ENCODE data around the gene SLC35E2B.
A peak's percentile ranks its signal among the peaks of the same experiment; 100 is the strongest.

The SLC35E2B gene

DNA sequence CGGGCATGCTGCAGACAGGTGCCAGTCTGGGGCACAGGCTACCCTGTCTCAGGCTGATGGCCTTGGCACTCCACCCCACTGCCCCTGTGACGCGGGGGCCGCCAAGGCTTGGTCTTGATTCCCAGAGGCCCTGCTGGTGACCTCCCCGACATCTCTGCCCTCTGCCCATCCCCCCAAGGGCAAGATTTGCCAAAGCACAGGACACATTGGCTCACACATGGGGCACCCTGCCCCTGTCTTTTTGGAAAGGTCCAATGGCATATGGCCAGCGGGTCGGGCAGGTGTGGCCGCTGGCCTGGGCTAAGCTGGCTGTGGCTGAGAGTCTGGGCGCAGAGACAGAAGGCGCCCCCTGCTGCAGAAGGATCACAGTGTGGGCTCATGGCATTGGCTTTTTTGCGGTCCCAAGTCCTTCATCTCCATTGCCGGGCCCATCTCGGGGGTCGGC lies 72.7 kb downstream of the SLC35E2B start:
- no peak for TF ChIP-seq POLR2A (IDR thresholded peaks at IDR 0.05; ENCODE audit: low read depth, low read length)
- no peak for DNase-seq (ENCODE audit: insufficient read length, low spot score)
- FAIRE-seq: no peak

DNA sequence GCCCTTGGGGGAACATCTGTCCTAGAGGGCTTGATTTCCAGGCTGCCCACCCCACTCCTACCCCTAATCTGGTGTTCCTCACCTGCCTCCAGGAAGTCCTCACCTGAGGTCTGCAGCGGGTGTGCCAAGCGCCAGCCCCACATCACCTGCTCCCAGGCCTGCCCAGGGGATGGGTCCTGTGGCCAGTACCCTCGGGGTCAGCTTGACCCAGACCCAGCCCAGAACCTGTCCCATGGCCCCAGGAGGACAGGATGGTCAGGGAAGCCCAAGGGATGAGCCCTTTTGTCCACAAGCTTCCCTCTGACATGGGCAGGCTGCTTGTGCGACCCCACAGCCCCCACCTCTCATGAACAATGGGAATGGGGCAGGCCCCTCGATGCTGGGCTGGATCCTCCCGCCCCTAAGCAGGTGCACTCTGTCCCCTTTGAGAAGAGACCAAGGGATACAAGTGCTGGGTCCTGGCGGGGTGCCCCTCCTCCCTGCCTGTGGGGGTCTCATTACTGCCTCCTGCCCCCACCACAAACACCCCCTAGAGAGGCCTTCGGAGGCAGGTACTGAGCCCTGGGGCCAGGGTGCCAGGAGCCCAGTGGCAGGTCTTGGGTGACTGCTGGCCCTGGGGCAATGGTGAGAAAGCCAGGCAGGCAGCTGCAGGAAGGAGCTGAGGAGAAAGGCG lies 74.1 kb downstream of the SLC35E2B start:
- FAIRE-seq: no peak

DNA sequence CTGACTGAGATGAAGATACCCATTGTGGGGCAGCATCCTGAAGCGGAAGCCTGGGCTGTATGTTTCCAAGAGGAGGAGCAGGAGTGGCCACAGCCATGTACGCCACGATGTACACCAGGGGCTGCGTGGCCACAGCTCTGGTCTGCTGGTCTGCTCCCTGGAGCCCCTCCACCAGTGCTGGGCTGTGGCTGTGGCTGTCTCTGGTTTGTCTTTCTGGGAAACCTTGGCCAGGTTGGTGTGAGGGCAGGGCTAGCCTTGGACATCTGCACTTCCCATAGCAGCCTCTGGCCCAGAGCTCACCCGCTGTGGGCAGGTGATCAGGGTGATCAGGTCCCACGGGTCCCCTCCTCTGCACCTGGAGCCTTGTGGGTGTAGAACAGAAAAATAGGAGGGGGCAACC lies 74.7 kb downstream of the SLC35E2B start:
- FAIRE-seq (no peak), DNase-seq (ENCODE audit: insufficient read length, low spot score) (no peak)
- no peak for TF ChIP-seq POLR2A (IDR thresholded peaks at IDR 0.05; ENCODE audit: low read depth, low read length)

More for the DNA sequence above, 74.1 kb downstream of the SLC35E2B start:
- no peak for DNase-seq (ENCODE audit: insufficient read length, low spot score)
- TF ChIP-seq POLR2A (IDR thresholded peaks at IDR 0.05; ENCODE audit: low read depth, low read length): no peak

DNA sequence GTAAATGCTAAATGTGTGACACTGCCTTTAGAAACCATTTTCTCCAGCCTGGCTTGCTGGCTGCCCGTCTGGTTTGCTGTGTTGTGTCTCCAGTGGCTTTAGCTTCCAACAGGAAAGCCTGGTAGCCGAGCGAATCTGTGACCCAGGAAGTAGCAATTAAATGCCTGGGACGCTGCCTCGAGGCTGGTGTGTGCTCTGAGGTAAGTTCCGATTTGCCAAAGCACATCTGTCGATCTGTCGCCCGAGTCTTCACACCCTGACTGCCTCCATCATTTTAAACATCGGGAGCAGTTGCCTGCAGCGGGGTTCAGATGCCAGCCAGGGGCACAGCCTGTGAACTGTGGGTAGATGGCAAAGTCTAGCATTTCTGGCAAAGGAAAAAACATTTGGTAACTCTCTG lies 75.1 kb downstream of the SLC35E2B start:
- FAIRE-seq (no peak), DNase-seq (ENCODE audit: insufficient read length, low spot score) (no peak)
- no peak for TF ChIP-seq POLR2A (IDR thresholded peaks at IDR 0.05; ENCODE audit: low read depth, low read length)

- DNase-seq (ENCODE audit: insufficient read length, low spot score): no peak
- TF ChIP-seq POLR2A (IDR thresholded peaks at IDR 0.05; ENCODE audit: low read depth, low read length): no peak
- no peak for FAIRE-seq
Observed at GRCh38 chr1:1616838-1617237, 75.8 kb downstream of the SLC35E2B start.

GRCh38 chr1:1616045-1616790 lies 76.4 kb downstream of the SLC35E2B start:
- DNase-seq (ENCODE audit: insufficient read length, low spot score) (no peak), FAIRE-seq (no peak)
- TF ChIP-seq POLR2A (IDR thresholded peaks at IDR 0.05; ENCODE audit: low read depth, low read length): no peak

DNA sequence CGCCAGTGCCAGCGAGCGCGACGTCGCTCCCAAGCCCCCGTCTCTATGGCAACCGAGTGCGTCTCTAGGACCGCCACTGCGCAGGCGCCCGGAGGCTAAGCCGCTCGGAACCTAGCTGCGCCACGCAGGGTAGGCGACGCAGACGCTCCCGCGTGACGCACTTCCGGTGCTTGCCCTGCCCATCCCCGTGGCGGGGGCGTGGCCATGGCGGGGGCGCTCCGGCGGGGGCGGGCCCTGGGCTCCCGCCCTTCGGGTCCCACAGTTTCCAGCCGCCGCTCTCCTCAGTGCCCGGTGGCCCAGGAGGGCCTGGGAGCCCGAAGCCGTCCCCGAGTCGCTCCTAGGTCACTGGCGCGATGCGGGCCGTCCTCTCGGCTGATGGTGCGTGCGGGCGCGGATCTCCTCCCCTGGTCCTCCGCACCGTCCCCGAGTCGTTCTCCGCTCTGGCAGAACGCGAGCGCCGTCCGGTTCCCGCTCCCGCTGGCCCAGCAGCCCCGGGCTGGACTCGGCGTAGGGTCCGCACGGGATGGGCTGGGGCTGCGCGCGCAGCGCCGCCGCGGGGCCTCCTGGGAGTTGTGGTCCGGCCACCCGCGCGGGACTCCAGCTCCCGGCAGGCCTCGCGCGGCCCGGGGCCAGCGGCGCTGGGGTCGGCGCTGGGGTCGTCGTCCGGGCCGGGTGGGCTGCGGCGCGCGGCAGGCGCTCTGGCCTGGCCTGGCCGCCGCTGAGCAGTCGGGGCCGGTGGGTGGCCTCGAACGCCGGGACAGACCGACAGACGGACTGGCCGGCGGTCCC lies 77.1 kb downstream of the SLC35E2B start, which contains the start of gene MIB2:
Gene MIB2 (plus strand): TSS at position 245 of the 789 bp plus-strand sequence. CDS start 7,953 bp downstream, outside the sequence.
- peak; percentile 75 for TF ChIP-seq POLR2A (IDR thresholded peaks at IDR 0.05; ENCODE audit: low read depth, low read length)
- DNase-seq (ENCODE audit: insufficient read length, low spot score): peak; percentile 99
- FAIRE-seq: no peak

GRCh38 chr1:1614954-1615255 lies 77.7 kb downstream of the SLC35E2B start:
- no peak for TF ChIP-seq POLR2A (IDR thresholded peaks at IDR 0.05; ENCODE audit: low read depth, low read length)
- no peak for FAIRE-seq

DNA sequence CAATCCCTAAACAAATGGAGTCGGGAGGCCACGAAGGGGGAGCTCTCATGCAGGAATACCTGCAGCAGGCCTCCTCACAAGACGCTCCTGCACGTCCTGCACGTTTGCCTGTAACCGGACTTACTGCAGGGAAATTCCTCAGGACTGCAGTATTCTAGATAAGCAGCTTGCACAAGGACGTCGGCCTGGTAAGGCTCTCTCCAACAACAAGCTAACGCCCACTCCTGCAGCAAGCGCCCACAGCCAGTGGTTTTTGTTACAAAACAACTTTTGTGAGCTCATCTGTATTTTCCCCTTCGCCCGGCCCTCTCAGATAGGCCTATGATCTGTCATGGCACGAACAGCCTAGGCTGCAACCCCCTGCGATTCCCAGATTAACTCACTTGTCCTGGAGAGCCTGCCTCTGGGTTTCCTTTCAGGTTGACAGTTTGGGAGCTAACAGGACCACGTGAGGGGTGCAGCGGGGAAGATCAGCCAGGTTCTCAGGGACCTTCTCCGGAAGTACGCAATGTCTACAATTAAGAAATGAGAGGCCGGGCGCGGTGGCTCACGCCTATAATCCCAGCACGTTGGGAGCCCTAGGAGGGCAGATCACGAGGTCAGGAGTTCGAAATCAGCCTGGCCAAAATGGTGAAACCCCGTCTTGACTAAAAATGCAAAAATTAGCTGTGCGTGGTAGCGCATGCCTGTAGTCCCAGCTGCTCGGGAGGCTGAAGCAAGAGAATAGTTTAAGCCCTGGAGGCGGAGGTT lies 78.2 kb downstream of the SLC35E2B start:
- no peak for FAIRE-seq
- DNase-seq (ENCODE audit: insufficient read length, low spot score): no peak
- no peak for TF ChIP-seq POLR2A (IDR thresholded peaks at IDR 0.05; ENCODE audit: low read depth, low read length)

More at GRCh38 chr1:1614954-1615255, 77.7 kb downstream of the SLC35E2B start:
- no peak for DNase-seq (ENCODE audit: insufficient read length, low spot score)

- TF ChIP-seq POLR2A (IDR thresholded peaks at IDR 0.05; ENCODE audit: low read depth, low read length): no peak
- no peak for DNase-seq (ENCODE audit: insufficient read length, low spot score)
- no peak for FAIRE-seq
Observed at GRCh38 chr1:1613509-1614082, 79.0 kb downstream of the SLC35E2B start.

DNA sequence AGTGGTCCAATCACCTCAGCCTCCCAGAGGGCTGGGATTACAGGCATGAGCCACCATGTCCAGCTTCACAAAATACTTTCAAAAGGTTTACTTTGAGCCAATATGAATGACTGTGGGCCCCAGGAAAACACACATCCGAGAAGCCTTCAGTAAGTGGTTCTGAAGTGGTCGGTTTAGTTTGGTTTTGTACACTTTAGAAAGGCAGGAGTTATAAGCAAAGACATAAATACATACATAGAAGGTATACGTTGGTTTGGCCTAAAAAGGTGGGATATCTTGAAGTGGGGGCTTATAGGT lies 80.5 kb downstream of the SLC35E2B start:
- FAIRE-seq: no peak
- no peak for TF ChIP-seq POLR2A (IDR thresholded peaks at IDR 0.05; ENCODE audit: low read depth, low read length)
- no peak for DNase-seq (ENCODE audit: insufficient read length, low spot score)

GRCh38 chr1:1610796-1611195 lies 81.8 kb downstream of the SLC35E2B start:
- DNase-seq (ENCODE audit: insufficient read length, low spot score): no peak
- no peak for FAIRE-seq
- no peak for TF ChIP-seq POLR2A (IDR thresholded peaks at IDR 0.05; ENCODE audit: low read depth, low read length)

- FAIRE-seq (no peak), DNase-seq (ENCODE audit: insufficient read length, low spot score) (no peak)
- TF ChIP-seq POLR2A (IDR thresholded peaks at IDR 0.05; ENCODE audit: low read depth, low read length): no peak
Observed at GRCh38 chr1:1609822-1610485, 82.6 kb downstream of the SLC35E2B start.

Measured in H54 (cell line).